Endometrial microvascular endothelial cells (primary cell): Measurements from ENCODE around the gene ANKRD18A. TPM values are rescaled to one million over a fixed set of nuclear protein-coding genes. Genes with fewer than 3 reads are reported as not detected.
"Not testable (repeated sequence)": the region's sequence is repeated elsewhere in the genome, so short reads cannot be mapped to it uniquely, and the experiment has no call there.

Experiments used
- in situ Hi-C: cut with HindIII; loops from 2 replicates; pipeline ENCODE4 v1.10.0; 2017; ENCODE audit warnings: low sequenced_read_pairs, low pct_unique_long_range_greater_than_20kb; ENCODE audit errors: inconsistent ontology term
- total RNA-seq: library from RNA; depleted of rRNA; stranded (reverse); fragments of >200 nt; gene quantifications from one replicate; pipeline ENCODE4 v1.2.3, GENCODE V29; 2015; ENCODE audit errors: inconsistent ontology term

The ANKRD18A gene
- total RNA-seq, 1 donor from 2014 or later: not detected

- in situ Hi-C loops: no loop called here
These were observed 18.6 kb upstream of the ANKRD18A start for GRCh38 chr9:38638881-38639576.

GRCh38 chr9:38634315-38634714, 13.9 kb upstream of the ANKRD18A start:
- in situ Hi-C loops: no loop called here

GRCh38 chr9:38629511-38629910, 9.1 kb upstream of the ANKRD18A start:
- in situ Hi-C loops: no loop called here

GRCh38 chr9:38626006-38626405, 5.6 kb upstream of the ANKRD18A start:
- in situ Hi-C loops: no loop called here

- in situ Hi-C loops: no loop called here
These were observed 2.6 kb upstream of the ANKRD18A start for GRCh38 chr9:38622951-38623350.

- in situ Hi-C loops: no loop called here
These were observed 1.9 kb upstream of the ANKRD18A start for GRCh38 chr9:38622288-38622674.

- in situ Hi-C loops: no loop called here
These were observed 1.3 kb upstream of the ANKRD18A start for GRCh38 chr9:38621434-38622287.

- in situ Hi-C loops: no loop called here
These were observed 594 bp downstream of the ANKRD18A start for GRCh38 chr9:38619556-38620447.

- in situ Hi-C loops: not testable (repeated sequence)
These were observed 22.2 kb downstream of the ANKRD18A start for GRCh38 chr9:38598029-38598745.

GRCh38 chr9:38595117-38595516, 25.3 kb downstream of the ANKRD18A start:
- in situ Hi-C loops: not testable (repeated sequence)

- in situ Hi-C loops: not testable (repeated sequence)
These were observed 28.9 kb downstream of the ANKRD18A start for GRCh38 chr9:38591346-38592063.

- in situ Hi-C loops: not testable (repeated sequence)
These were observed 36.6 kb downstream of the ANKRD18A start for GRCh38 chr9:38583765-38584164.

GRCh38 chr9:38580112-38580511, 40.3 kb downstream of the ANKRD18A start:
- in situ Hi-C loops: not testable (repeated sequence)

- in situ Hi-C loops: not testable (repeated sequence)
These were observed 44.2 kb downstream of the ANKRD18A start for GRCh38 chr9:38576181-38576580.

- in situ Hi-C loops: not testable (repeated sequence)
These were observed 54.3 kb downstream of the ANKRD18A start for GRCh38 chr9:38566048-38566447.

GRCh38 chr9:38565178-38565577, 55.2 kb downstream of the ANKRD18A start:
- in situ Hi-C loops: not testable (repeated sequence)

- in situ Hi-C loops: not testable (repeated sequence)
These were observed 56.5 kb downstream of the ANKRD18A start for GRCh38 chr9:38563911-38564310.

GRCh38 chr9:38561134-38561533, 59.3 kb downstream of the ANKRD18A start:
- in situ Hi-C loops: not testable (repeated sequence)
